Esophagus squamous epithelium (tissue), 5 donors: ENCODE measurements around the gene MROH2A. TPM values are rescaled to one million over a fixed set of nuclear protein-coding genes. Genes with fewer than 3 reads are reported as not detected.
"Not testable (repeated sequence)": the region's sequence is repeated elsewhere in the genome, so short reads cannot be mapped to it uniquely, and the experiment has no call there.

Experiments
- DNase-seq: peaks from one replicate; lab custom pipeline; 2025; lab: John Stamatoyannopoulos, UW
- H3K27ac ChIP-seq, 4 donors: fragments of 200-600 bp; sonication (generic); one replicate each; pipeline ENCODE4 v1.5.1; 2016 to 2019; ENCODE audit warnings: mild to moderate bottlenecking in 1 of 4
- H3K27me3 ChIP-seq, 4 donors: fragments of 200-600 bp; sonication (generic); 1 replicate in 3 of 4; 2 replicates in 1 of 4; pipeline versions ENCODE4 v1.5.1 to v1.6.0; 2017 to 2021; ENCODE audit warnings: antibody characterized with exemption in 1 of 4
- H3K36me3 ChIP-seq, 3 donors: fragments of 200-600 bp; sonication (generic); one replicate each; pipeline ENCODE4 v1.5.1; 2016 to 2019
- H3K4me1 ChIP-seq, 3 donors: fragments of 200-600 bp; sonication (generic); one replicate each; pipeline ENCODE4 v1.5.1; 2017 to 2019
- H3K4me3 ChIP-seq, 4 donors: fragments of 200-600 bp; sonication (generic); 1 replicate in 3 of 4; 2 replicates in 1 of 4; pipeline ENCODE4 v1.5.1; 2016 to 2019; ENCODE audit warnings: mild to moderate bottlenecking in 2 of 4, moderate library complexity in 1 of 4
- H3K9me3 ChIP-seq, 3 donors: fragments of 200-600 bp; sonication (generic); one replicate each; pipeline ENCODE4 v1.5.1; 2016 to 2019
- CTCF ChIP-seq, 6 experiments: fragments of 450-650 bp in 4 of 6; fragments of 200-600 bp in 2 of 6; sonication (generic) in 2 of 6; IDR thresholded peaks; one replicate each; pipeline ENCODE4 v1.5.1; 2016 to 2019; ENCODE audit warnings: antibody characterized with exemption in 6 of 6, mild to moderate bottlenecking in 4 of 6, moderate library complexity in 4 of 6
- POLR2A ChIP-seq, 4 donors: fragments of 450-650 bp; IDR thresholded peaks; one replicate each; pipeline ENCODE4 v1.6.1; 2017; ENCODE audit warnings: antibody characterized with exemption in 4 of 4, mild to moderate bottlenecking in 4 of 4, moderate library complexity in 3 of 4
- WGBS, 2 donors: methylation state at CpG; one replicate each; pipeline ENCODE4 v1.1.5; 2018; 5-methylcytosine and 5-hydroxymethylcytosine counted together
- intact Hi-C: fragments of 100-400 bp; cut with DNase I; formaldehyde crosslinking; loops from one replicate; pipeline ENCODE4 v1.15.0; 2022
- total RNA-seq, 4 donors: library from RNA; depleted of rRNA; stranded (reverse); fragments of >200 nt; gene quantifications; one replicate each; pipeline ENCODE4 v1.1.0, GENCODE V29; 2016
- donor health status: DM: yes; HTN: yes; CAD: no.

The MROH2A gene
- total RNA-seq, 4 donors from 2014 or later: under 0.01 to 2.1 (median 0.57) TPM

DNA sequence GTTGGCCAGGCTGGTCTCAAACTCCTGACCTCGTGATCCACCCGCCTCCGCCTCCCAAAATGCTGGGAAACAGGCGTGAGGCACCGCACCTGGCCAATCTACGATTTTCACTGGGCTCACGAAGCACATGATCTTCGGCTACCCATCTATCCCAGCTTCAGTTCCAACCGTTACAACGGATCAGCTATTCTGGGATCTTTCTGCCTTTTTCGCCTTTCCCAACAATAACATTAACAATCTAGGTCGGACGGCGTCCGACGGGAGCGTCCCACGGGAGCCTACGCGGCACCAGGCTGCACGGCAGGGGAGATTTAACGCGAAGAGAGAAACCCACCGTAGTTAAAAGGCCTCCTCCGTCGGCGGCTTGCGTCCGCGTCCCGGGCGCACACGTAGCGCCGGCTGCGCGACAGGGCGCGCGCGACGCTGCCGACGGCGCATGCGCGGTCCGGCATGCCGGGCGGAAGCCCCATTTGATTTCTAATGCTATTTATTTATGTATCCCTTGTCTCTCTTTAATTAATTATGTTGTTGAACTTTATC lies 89.9 kb downstream of the MROH2A start, which contains the start of gene MSL3B:
TSS of gene MSL3B (minus strand) at position 394 of the 540 bp plus-strand sequence.
- DNase-seq: no peak
- H3K9me3 ChIP-seq: peaks cover 0 to 5% (median 0%) of the 10 kb centered on the region in 3 donors
- TF ChIP-seq CTCF (IDR thresholded peaks at IDR 0.05) (no peak), POLR2A (IDR thresholded peaks at IDR 0.05) (no peak)
- intact Hi-C loops: no loop called here
- H3K4me1 ChIP-seq: peaks cover 0 to 9% (median 0%) of the 10 kb centered on the region in 3 donors
- 17 to 30% methylated on average over 19 to 37 of the region's 50 CpGs for WGBS, 2 donors
- H3K27ac ChIP-seq: peak within 1 kb of the TSS in 3 of 4 donors; percentile 11 to 50 (median 26)
- peaks cover 0 to 6% (median 0%) of the 10 kb centered on the region in 3 donors for H3K36me3 ChIP-seq
- peaks cover 0 to 42% (median 0%) of the 10 kb centered on the region in 4 donors for H3K27me3 ChIP-seq
- peak within 1 kb of the TSS; percentile 41 to 69 (median 50) for H3K4me3 ChIP-seq

- Histone ChIP-seq H3K4me3 (no peak overlapping the region), H3K27me3 (peaks cover 0 to 61% (median 0%) of the 10 kb centered on the region in 4 donors), H3K4me1 (peaks cover 0 to 9% (median 0%) of the 10 kb centered on the region in 3 donors), H3K36me3 (peaks cover 0 to 1% (median 0%) of the 10 kb centered on the region in 3 donors), H3K9me3 (peaks cover 0 to 5% (median 0%) of the 10 kb centered on the region in 3 donors), H3K27ac (no peak overlapping the region)
- no peak for DNase-seq
- intact Hi-C loops: no loop called here
- 49 to 50% methylated on average over 4 of the region's 4 CpGs for WGBS, 2 donors
- TF ChIP-seq CTCF (IDR thresholded peaks at IDR 0.05) (no peak), POLR2A (IDR thresholded peaks at IDR 0.05) (no peak)
Measured at GRCh38 chr2:233871432-233871831, 93.3 kb downstream of the MROH2A start.

GRCh38 chr2:233872125-233872524 lies 94.0 kb downstream of the MROH2A start:
- H3K9me3 ChIP-seq, H3K4me3 ChIP-seq, H3K36me3 ChIP-seq, H3K4me1 ChIP-seq, DNase-seq, intact Hi-C loops, H3K27ac ChIP-seq: not testable (repeated sequence)
- H3K27me3 ChIP-seq: peaks cover 0 to 61% (median 0%) of the 10 kb centered on the region in 4 donors
- WGBS, 2 donors: 26 to 29% methylated on average over 2 of the region's 2 CpGs

DNA sequence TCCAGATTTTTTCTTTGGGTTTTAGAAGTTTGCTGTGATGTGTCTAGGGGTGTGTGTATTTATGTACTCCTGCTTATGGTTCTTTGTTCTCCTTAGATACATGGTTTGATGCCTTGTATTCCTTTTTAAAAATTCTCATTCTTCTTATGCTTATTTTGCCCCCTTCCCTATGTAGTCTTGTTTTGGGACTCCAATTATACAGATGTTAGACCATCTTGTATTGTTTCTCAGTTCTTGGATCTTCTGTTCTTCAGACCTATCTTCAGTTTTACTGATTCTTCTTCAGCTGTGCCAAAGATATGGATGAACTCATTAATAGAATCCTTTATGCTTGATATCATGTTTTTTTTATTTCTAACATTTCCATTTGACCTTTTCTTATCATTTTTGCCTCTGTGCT lies 104.2 kb downstream of the MROH2A start:
- TF ChIP-seq POLR2A (IDR thresholded peaks at IDR 0.05): no peak
- TF ChIP-seq CTCF (IDR thresholded peaks at IDR 0.05): no peak
- Histone ChIP-seq H3K36me3 (no peaks in the 10 kb centered on the region), H3K4me3 (no peak overlapping the region), H3K27me3 (peaks cover 0 to 13% (median 0%) of the 10 kb centered on the region in 4 donors), H3K4me1 (no peaks in the 10 kb centered on the region), H3K9me3 (peaks cover 0 to 12% (median 11%) of the 10 kb centered on the region in 3 donors), H3K27ac (no peak overlapping the region)
- no peak for DNase-seq
- intact Hi-C loops: no loop called here

Other genes starting within 250 kb of the MROH2A start
- 10 to 100 TPM; 18.7 to 32.8 (median 23.0) TPM for gene USP40, start 211.5 kb upstream of the MROH2A start, total RNA-seq
- 1 to 10 TPM in 2 of 4 donors, under 1 TPM in 2; 0.13 to 1.7 (median 0.84) TPM for gene UGT1A8, start 160.7 kb upstream of the MROH2A start, total RNA-seq
- 10 to 100 TPM; 12.4 to 45.0 (median 23.9) TPM for gene UGT1A10, start 141.9 kb upstream of the MROH2A start, total RNA-seq
- 1 to 10 TPM in 2 of 4 donors, under 1 TPM in 2; 0.49 to 1.7 (median 1.2) TPM for gene UGT1A9, start 106.4 kb upstream of the MROH2A start, total RNA-seq
- 100 to 1,000 TPM in 1 of 4 donors, 10 to 100 TPM in 3; 28.1 to 145 (median 78.5) TPM for gene UGT1A7, start 96.4 kb upstream of the MROH2A start, total RNA-seq
- 10 to 100 TPM; 30.8 to 67.1 (median 61.3) TPM for gene UGT1A6, start 85.4 kb upstream of the MROH2A start, total RNA-seq
- gene UGT1A5, start 65.4 kb upstream of the MROH2A start, total RNA-seq: 1 to 10 TPM in 3 of 4 donors, under 1 TPM in 1; 0.67 to 9.7 (median 5.8) TPM
- 1 to 10 TPM; 1.1 to 7.4 (median 3.4) TPM for gene UGT1A4, start 59.6 kb upstream of the MROH2A start, total RNA-seq
- 1 to 10 TPM; 2.8 to 7.6 (median 3.4) TPM for gene UGT1A3, start 49.3 kb upstream of the MROH2A start, total RNA-seq
- gene UGT1A1, start 18.1 kb upstream of the MROH2A start, total RNA-seq: 1 to 10 TPM; 2.3 to 7.1 (median 3.4) TPM
- 1 to 10 TPM; 5.1 to 8.5 (median 5.8) TPM for gene HJURP, start 76.2 kb downstream of the MROH2A start, total RNA-seq
- not detected for gene TRPM8, start 139.0 kb downstream of the MROH2A start, total RNA-seq